Measurements from ENCODE around the gene PLCB2.

PLCB2 gene

GRCh38 chr15:40307421-40308211 lies at the start of gene PLCB2:
Gene PLCB2, minus strand, starts transcription at chr15:40307935. Its CDS starts 263 bp downstream, at chr15:40307672.
- peak; percentile 13 for TF ChIP-seq CTCF (conservative IDR thresholded peaks at IDR 0.05; ENCODE audit: low read length)
- H3K4me3 ChIP-seq (ENCODE audit: low read length), result no peak within 1 kb of the TSS
- DNase-seq (ENCODE audit: low read depth), result no peak

GRCh38 chr15:40357246-40357645 lies 49.5 kb upstream of the PLCB2 start:
- TF ChIP-seq CTCF (conservative IDR thresholded peaks at IDR 0.05; ENCODE audit: low read length), result no peak
- H3K4me3 ChIP-seq (ENCODE audit: low read length), result no peak overlapping the region

GRCh38 chr15:40355976-40356585 lies 48.3 kb upstream of the PLCB2 start:
- no peak for TF ChIP-seq CTCF (conservative IDR thresholded peaks at IDR 0.05; ENCODE audit: low read length)
- no peak overlapping the region for H3K4me3 ChIP-seq (ENCODE audit: low read length)
- no peak for DNase-seq (ENCODE audit: low read depth)

More at GRCh38 chr15:40357246-40357645, 49.5 kb upstream of the PLCB2 start:
- no peak for DNase-seq (ENCODE audit: low read depth)

GRCh38 chr15:40354408-40355171 lies 46.9 kb upstream of the PLCB2 start:
- TF ChIP-seq CTCF (conservative IDR thresholded peaks at IDR 0.05; ENCODE audit: low read length), result peak; percentile 57
- no peak overlapping the region for H3K4me3 ChIP-seq (ENCODE audit: low read length)
- DNase-seq (ENCODE audit: low read depth), result no peak

- no peak for TF ChIP-seq CTCF (conservative IDR thresholded peaks at IDR 0.05; ENCODE audit: low read length)
- H3K4me3 ChIP-seq (ENCODE audit: low read length), result no peak overlapping the region
- no peak for DNase-seq (ENCODE audit: low read depth)
These were observed 46.0 kb upstream of the PLCB2 start for GRCh38 chr15:40353697-40354096.

GRCh38 chr15:40352281-40352901 lies 44.7 kb upstream of the PLCB2 start:
- TF ChIP-seq CTCF (conservative IDR thresholded peaks at IDR 0.05; ENCODE audit: low read length), result no peak
- no peak for DNase-seq (ENCODE audit: low read depth)
- no peak overlapping the region for H3K4me3 ChIP-seq (ENCODE audit: low read length)

Measured in AG10803 (cell line).